AG10803 (cell line): Measurements from ENCODE around the gene SCN1A.
"Not testable (repeated sequence)": the region's sequence is repeated elsewhere in the genome, so short reads cannot be mapped to it uniquely, and the experiment has no call there.

Experiments used
- DNase-seq: peaks from one replicate; pipeline ENCODE4 v3.0.0; 2010; ENCODE audit warnings: low read depth
- H3K4me3 ChIP-seq: 2 replicates; pipeline ENCODE4 v1.5.1; 2011; ENCODE audit warnings: mild to moderate bottlenecking, low read length, control low read depth
- CTCF ChIP-seq: conservative IDR thresholded peaks from 2 replicates; pipeline ENCODE4 v1.5.1; 2011; ENCODE audit warnings: mild to moderate bottlenecking, low read length, control low read depth, inconsistent platforms

SCN1A gene

GRCh38 chr2:166147883-166148282 lies 20.1 kb upstream of the SCN1A start:
- TF ChIP-seq CTCF: no peak
- no peak overlapping the region for H3K4me3 ChIP-seq

DNA sequence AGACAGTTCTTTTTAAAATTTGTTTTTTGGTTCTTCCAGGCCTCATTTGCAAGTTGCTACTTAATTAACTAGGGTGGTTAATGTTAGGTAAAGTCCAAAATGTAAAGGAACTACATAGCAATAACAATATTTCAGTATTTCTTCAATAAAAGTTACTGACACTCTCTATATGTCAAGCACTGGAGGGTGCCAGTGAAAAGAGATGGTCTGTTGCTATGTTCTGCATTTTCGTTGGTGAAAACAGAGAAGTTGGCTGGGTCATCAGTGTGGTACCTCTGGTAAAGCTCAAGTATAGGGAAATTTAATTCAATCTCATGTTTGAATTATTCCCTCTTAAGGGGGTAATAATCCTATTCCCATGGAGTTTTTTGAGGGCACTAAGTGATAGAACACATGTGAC lies 16.3 kb upstream of the SCN1A start:
- no peak for DNase-seq
- no peak for TF ChIP-seq CTCF
- H3K4me3 ChIP-seq: no peak overlapping the region

More at GRCh38 chr2:166147883-166148282, 20.1 kb upstream of the SCN1A start:
- no peak for DNase-seq

DNA sequence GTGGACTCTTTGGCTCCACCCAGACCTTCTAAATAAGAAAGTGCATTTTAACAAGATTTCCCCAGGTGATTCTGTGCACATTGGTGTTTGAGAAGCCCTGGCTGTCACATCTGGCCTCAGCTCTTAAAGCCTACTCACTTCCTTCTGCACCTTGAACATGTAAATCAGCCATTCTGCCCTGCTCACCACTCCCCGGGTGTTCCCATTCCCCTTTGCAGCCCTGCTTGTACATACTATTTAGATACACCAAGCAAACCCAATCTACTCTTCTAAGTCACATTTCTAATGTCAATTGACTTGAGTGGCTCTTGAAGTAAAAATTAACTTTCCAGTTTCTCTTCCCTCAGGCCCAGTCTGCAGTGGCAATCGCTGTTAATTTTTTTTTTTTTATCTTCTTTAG lies 13.1 kb upstream of the SCN1A start:
- DNase-seq: no peak
- TF ChIP-seq CTCF: no peak
- no peak overlapping the region for H3K4me3 ChIP-seq

DNA sequence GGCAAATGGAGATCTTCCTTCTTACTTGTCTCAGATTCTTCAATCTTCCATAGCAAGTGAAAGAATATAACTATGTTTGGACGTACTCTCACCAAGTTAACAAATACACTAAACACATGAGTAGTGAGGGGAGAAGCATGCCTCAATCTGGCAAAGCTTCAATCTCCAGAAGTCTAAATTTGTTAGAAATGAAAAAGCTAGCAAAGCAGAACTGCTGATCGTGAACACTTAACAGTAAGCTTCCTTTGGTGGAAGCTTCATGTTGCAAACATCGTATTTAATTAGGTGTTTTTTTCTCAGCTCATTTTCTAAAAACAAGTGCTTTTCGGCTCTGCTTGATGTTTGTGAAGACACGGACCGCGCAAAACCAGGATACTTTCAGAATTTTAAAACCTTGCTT lies 12.7 kb upstream of the SCN1A start:
- H3K4me3 ChIP-seq: no peak overlapping the region
- DNase-seq: no peak

DNA sequence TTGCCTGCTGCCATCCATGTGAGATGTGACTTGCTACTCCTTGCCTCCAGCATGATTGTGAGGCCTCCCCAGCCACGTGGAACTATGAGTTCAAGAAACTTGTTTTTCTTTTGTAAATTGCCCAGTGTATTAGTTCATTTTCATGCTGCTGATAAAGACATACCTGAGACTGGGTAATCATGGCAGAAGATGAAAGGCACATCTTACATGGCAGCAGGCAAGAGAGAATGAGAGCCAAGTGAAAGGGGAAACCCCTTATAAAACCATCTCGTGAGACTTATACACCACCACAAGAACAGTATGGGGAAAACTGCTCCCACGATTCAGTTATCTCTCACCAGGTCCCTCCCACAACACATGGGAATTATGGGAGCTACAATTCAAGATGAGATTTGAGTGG lies 11.7 kb upstream of the SCN1A start:
- DNase-seq: not testable (repeated sequence)

More for the DNA sequence above, 12.7 kb upstream of the SCN1A start:
- TF ChIP-seq CTCF: no peak

GRCh38 chr2:166138667-166139066 lies 10.8 kb upstream of the SCN1A start:
- no peak for TF ChIP-seq CTCF
- no peak overlapping the region for H3K4me3 ChIP-seq
- no peak for DNase-seq

More for the DNA sequence above, 11.7 kb upstream of the SCN1A start:
- H3K4me3 ChIP-seq: not testable (repeated sequence)

DNA sequence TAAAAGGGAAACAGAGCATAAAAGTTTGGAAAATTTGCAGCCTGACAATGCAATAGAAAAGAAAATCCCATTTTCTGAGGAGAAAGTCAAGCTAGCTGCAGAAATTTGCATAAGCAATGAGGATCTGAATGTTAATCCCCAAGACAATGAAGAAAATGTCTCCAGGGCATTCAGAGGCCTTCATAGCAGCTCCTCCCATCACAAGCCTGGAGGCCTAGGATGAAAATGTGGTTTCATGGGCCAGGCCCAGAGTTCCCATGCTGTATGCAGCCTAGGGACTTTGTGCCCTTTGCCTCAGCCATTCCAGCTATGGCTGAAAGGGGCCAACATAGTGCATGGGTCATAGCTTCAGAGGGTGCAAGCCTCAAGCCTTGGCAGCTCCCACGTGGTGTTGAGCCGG lies 10.3 kb upstream of the SCN1A start:
- TF ChIP-seq CTCF: no peak
- no peak for DNase-seq
- no peak overlapping the region for H3K4me3 ChIP-seq

DNA sequence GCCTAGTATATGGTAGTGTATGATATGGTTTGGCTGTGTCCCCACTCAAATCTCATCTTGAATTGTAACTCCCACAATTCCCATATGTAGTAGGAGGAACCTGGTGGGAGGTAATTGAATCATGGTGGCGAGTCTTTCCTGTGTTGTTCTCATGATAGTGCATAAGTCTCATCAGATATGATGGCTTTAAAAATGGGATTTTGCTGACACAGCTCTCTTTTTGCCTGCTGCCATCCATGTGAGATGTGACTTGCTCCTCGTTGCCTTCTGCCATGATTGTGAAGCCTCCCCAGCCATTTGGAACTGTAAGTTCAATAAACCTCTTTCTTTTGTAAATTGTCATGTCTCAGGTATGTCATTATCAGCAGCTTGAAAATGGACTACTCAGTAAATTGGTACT lies 9.5 kb upstream of the SCN1A start:
- TF ChIP-seq CTCF: no peak
- DNase-seq: no peak
- H3K4me3 ChIP-seq: no peak overlapping the region
